ENCODE results near the gene HENMT1.

DNA sequence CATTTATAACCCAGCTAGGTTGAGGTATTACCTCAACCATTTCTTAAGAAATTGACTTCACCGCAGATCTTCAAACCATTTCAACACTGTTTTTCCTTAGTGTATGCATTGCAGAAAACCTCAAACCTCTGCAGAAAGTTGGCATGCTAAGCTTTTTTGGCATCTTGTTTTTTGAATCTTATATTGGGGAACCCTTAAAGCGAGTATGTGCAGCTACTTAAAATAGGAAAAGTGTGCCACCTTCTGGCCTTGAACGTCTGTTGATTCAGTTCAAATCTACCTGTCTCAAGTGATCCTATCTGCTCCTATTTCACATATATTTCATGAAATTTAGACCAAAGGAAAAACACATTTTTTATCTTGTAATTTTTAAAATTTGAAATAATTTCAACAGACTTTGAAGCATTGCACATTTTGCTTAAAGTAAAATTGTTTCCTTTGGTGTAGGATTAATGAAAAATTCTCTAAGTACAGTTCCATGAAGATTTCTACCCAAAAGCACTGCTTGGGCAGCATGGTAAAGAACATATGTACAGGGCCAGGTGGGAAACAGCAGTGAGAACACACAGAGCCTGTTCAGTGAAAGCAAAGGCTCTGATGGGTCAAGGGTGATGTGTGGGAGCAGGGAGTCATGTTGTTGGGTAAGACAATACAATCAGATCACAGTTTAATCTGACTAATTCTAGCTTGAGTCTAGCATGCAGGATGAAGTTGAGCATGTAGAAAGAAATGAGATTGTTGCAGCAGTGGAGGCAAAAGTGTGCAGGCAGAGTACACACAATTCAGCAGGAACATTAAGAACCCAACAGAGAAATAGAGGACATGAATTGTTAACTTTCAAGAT is 17.2 kb downstream of the HENMT1 start:
- TF ChIP-seq, protein P1, sequence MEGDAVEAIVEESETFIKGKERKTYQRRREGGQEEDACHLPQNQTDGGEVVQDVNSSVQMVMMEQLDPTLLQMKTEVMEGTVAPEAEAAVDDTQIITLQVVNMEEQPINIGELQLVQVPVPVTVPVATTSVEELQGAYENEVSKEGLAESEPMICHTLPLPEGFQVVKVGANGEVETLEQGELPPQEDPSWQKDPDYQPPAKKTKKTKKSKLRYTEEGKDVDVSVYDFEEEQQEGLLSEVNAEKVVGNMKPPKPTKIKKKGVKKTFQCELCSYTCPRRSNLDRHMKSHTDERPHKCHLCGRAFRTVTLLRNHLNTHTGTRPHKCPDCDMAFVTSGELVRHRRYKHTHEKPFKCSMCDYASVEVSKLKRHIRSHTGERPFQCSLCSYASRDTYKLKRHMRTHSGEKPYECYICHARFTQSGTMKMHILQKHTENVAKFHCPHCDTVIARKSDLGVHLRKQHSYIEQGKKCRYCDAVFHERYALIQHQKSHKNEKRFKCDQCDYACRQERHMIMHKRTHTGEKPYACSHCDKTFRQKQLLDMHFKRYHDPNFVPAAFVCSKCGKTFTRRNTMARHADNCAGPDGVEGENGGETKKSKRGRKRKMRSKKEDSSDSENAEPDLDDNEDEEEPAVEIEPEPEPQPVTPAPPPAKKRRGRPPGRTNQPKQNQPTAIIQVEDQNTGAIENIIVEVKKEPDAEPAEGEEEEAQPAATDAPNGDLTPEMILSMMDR (conservative IDR thresholded peaks at IDR 0.05) = peak; percentile 77
- TF ChIP-seq ZFX (IDR thresholded peaks at IDR 0.05) = no peak
